ENCODE results near the gene ADCY4.
"Not testable (repeated sequence)": the region's sequence is repeated elsewhere in the genome, so short reads cannot be mapped to it uniquely, and the experiment has no call there.

Gene ADCY4

GRCh38 chr14:24354482-24354825 lies 19.6 kb upstream of the ADCY4 start:
- WGBS, 2 experiments (ENCODE audit: insufficient coverage in 2 of 2), result 80% methylated on average over 1 of the region's 3 CpGs; no CpG with 5 or more reads in 1 of the 2 experiments
- H3K36me3 ChIP-seq (ENCODE audit: control insufficient read depth, insufficient read depth, low read length); H3K27ac ChIP-seq (ENCODE audit: low read depth, low read length, severe bottlenecking); H3K4me3 ChIP-seq (ENCODE audit: extremely low read depth, insufficient read depth, low read length, poor library complexity, severe bottlenecking); H3K4me1 ChIP-seq (ENCODE audit: control insufficient read depth, insufficient read depth, low read length, poor library complexity, severe bottlenecking); H3K9me3 ChIP-seq (ENCODE audit: control insufficient read depth, low read length): not testable (repeated sequence)

GRCh38 chr14:24353559-24354481 lies 18.9 kb upstream of the ADCY4 start:
- WGBS, 2 experiments (ENCODE audit: insufficient coverage in 2 of 2), result 90 to 92% methylated on average over 3 of the region's 5 CpGs
- no peaks in the 10 kb centered on the region for H3K36me3 ChIP-seq (ENCODE audit: control insufficient read depth, insufficient read depth, low read length)
- no peak overlapping the region for H3K4me3 ChIP-seq (ENCODE audit: extremely low read depth, insufficient read depth, low read length, poor library complexity, severe bottlenecking)
- H3K4me1 ChIP-seq (ENCODE audit: control insufficient read depth, insufficient read depth, low read length, poor library complexity, severe bottlenecking), result no peaks in the 10 kb centered on the region
- no peak overlapping the region for H3K27ac ChIP-seq (ENCODE audit: low read depth, low read length, severe bottlenecking)
- no peaks in the 10 kb centered on the region for H3K9me3 ChIP-seq (ENCODE audit: control insufficient read depth, low read length)

GRCh38 chr14:24351517-24351916 lies 16.6 kb upstream of the ADCY4 start:
- Histone ChIP-seq H3K36me3 (ENCODE audit: control insufficient read depth, insufficient read depth, low read length) (no peaks in the 10 kb centered on the region), H3K9me3 (ENCODE audit: control insufficient read depth, low read length) (no peaks in the 10 kb centered on the region), H3K27ac (ENCODE audit: low read depth, low read length, severe bottlenecking) (no peak overlapping the region), H3K4me1 (ENCODE audit: control insufficient read depth, insufficient read depth, low read length, poor library complexity, severe bottlenecking) (no peaks in the 10 kb centered on the region), H3K4me3 (ENCODE audit: extremely low read depth, insufficient read depth, low read length, poor library complexity, severe bottlenecking) (no peak overlapping the region)
- 18 to 30% methylated on average over 3 to 4 of the region's 4 CpGs for WGBS, 2 experiments (ENCODE audit: insufficient coverage in 2 of 2)

GRCh38 chr14:24349742-24350141 lies 14.9 kb upstream of the ADCY4 start:
- no peak overlapping the region for H3K27ac ChIP-seq (ENCODE audit: low read depth, low read length, severe bottlenecking)
- no peaks in the 10 kb centered on the region for H3K36me3 ChIP-seq (ENCODE audit: control insufficient read depth, insufficient read depth, low read length)
- H3K9me3 ChIP-seq (ENCODE audit: control insufficient read depth, low read length), result no peaks in the 10 kb centered on the region
- 57 to 73% methylated on average over 5 of the region's 5 CpGs for WGBS, 2 experiments (ENCODE audit: insufficient coverage in 2 of 2)
- no peaks in the 10 kb centered on the region for H3K4me1 ChIP-seq (ENCODE audit: control insufficient read depth, insufficient read depth, low read length, poor library complexity, severe bottlenecking)
- no peak overlapping the region for H3K4me3 ChIP-seq (ENCODE audit: extremely low read depth, insufficient read depth, low read length, poor library complexity, severe bottlenecking)

- Histone ChIP-seq H3K36me3 (ENCODE audit: control insufficient read depth, insufficient read depth, low read length) (no peaks in the 10 kb centered on the region), H3K27ac (ENCODE audit: low read depth, low read length, severe bottlenecking) (no peak overlapping the region), H3K4me3 (ENCODE audit: extremely low read depth, insufficient read depth, low read length, poor library complexity, severe bottlenecking) (no peak overlapping the region), H3K4me1 (ENCODE audit: control insufficient read depth, insufficient read depth, low read length, poor library complexity, severe bottlenecking) (no peaks in the 10 kb centered on the region), H3K9me3 (ENCODE audit: control insufficient read depth, low read length) (no peaks in the 10 kb centered on the region)
- WGBS, 2 experiments (ENCODE audit: insufficient coverage in 2 of 2), result 94 to 100% methylated on average over 2 of the region's 2 CpGs
These were observed 13.3 kb upstream of the ADCY4 start for GRCh38 chr14:24348186-24348585.

- 50 to 67% methylated on average over 1 of the region's 1 CpG for WGBS, 2 experiments (ENCODE audit: insufficient coverage in 2 of 2)
These were observed 12.3 kb upstream of the ADCY4 start for GRCh38 chr14:24347134-24347533.

GRCh38 chr14:24343795-24344660 lies 9.2 kb upstream of the ADCY4 start:
- no peak overlapping the region for H3K4me3 ChIP-seq (ENCODE audit: extremely low read depth, insufficient read depth, low read length, poor library complexity, severe bottlenecking)
- H3K9me3 ChIP-seq (ENCODE audit: control insufficient read depth, low read length), result no peaks in the 10 kb centered on the region
- no peaks in the 10 kb centered on the region for H3K4me1 ChIP-seq (ENCODE audit: control insufficient read depth, insufficient read depth, low read length, poor library complexity, severe bottlenecking)
- no peaks in the 10 kb centered on the region for H3K36me3 ChIP-seq (ENCODE audit: control insufficient read depth, insufficient read depth, low read length)
- no peak overlapping the region for H3K27ac ChIP-seq (ENCODE audit: low read depth, low read length, severe bottlenecking)
- WGBS, 2 experiments (ENCODE audit: insufficient coverage in 2 of 2), result 78 to 80% methylated on average over 2 to 5 of the region's 7 CpGs

More at GRCh38 chr14:24347134-24347533, 12.3 kb upstream of the ADCY4 start:
- H3K4me3 ChIP-seq (ENCODE audit: extremely low read depth, insufficient read depth, low read length, poor library complexity, severe bottlenecking), result no peak overlapping the region
- H3K4me1 ChIP-seq (ENCODE audit: control insufficient read depth, insufficient read depth, low read length, poor library complexity, severe bottlenecking), result no peaks in the 10 kb centered on the region
- H3K9me3 ChIP-seq (ENCODE audit: control insufficient read depth, low read length), result no peaks in the 10 kb centered on the region
- no peaks in the 10 kb centered on the region for H3K36me3 ChIP-seq (ENCODE audit: control insufficient read depth, insufficient read depth, low read length)
- H3K27ac ChIP-seq (ENCODE audit: low read depth, low read length, severe bottlenecking), result no peak overlapping the region

GRCh38 chr14:24342889-24343288 lies 8.0 kb upstream of the ADCY4 start:
- 100% methylated on average over 1 of the region's 4 CpGs for WGBS, 2 experiments (ENCODE audit: insufficient coverage in 2 of 2)
- Histone ChIP-seq H3K36me3 (ENCODE audit: control insufficient read depth, insufficient read depth, low read length) (no peaks in the 10 kb centered on the region), H3K4me3 (ENCODE audit: extremely low read depth, insufficient read depth, low read length, poor library complexity, severe bottlenecking) (no peak overlapping the region), H3K27ac (ENCODE audit: low read depth, low read length, severe bottlenecking) (no peak overlapping the region), H3K9me3 (ENCODE audit: control insufficient read depth, low read length) (no peaks in the 10 kb centered on the region), H3K4me1 (ENCODE audit: control insufficient read depth, insufficient read depth, low read length, poor library complexity, severe bottlenecking) (no peaks in the 10 kb centered on the region)

- H3K27ac ChIP-seq (ENCODE audit: low read depth, low read length, severe bottlenecking), result no peak overlapping the region
- no peak overlapping the region for H3K4me3 ChIP-seq (ENCODE audit: extremely low read depth, insufficient read depth, low read length, poor library complexity, severe bottlenecking)
- WGBS, 2 experiments (ENCODE audit: insufficient coverage in 2 of 2), result 57 to 100% methylated on average over 1 of the region's 1 CpG
- no peaks in the 10 kb centered on the region for H3K9me3 ChIP-seq (ENCODE audit: control insufficient read depth, low read length)
- H3K4me1 ChIP-seq (ENCODE audit: control insufficient read depth, insufficient read depth, low read length, poor library complexity, severe bottlenecking), result peaks cover 2% of the 10 kb centered on the region
- H3K36me3 ChIP-seq (ENCODE audit: control insufficient read depth, insufficient read depth, low read length), result no peaks in the 10 kb centered on the region
These were observed 5.7 kb upstream of the ADCY4 start for GRCh38 chr14:24340606-24341005.

GRCh38 chr14:24339284-24340151 lies 4.6 kb upstream of the ADCY4 start, which contains the start of gene RIPK3:
RIPK3 (minus strand) TSS chr14:24339991; CDS start chr14:24339826, 165 bp downstream.
- H3K9me3 ChIP-seq (ENCODE audit: control insufficient read depth, low read length), result no peaks in the 10 kb centered on the region
- no peak within 1 kb of the TSS for H3K27ac ChIP-seq (ENCODE audit: low read depth, low read length, severe bottlenecking)
- H3K4me1 ChIP-seq (ENCODE audit: control insufficient read depth, insufficient read depth, low read length, poor library complexity, severe bottlenecking), result peaks cover 5% of the 10 kb centered on the region
- no peaks in the 10 kb centered on the region for H3K36me3 ChIP-seq (ENCODE audit: control insufficient read depth, insufficient read depth, low read length)
- peak within 1 kb of the TSS; percentile 29 for H3K4me3 ChIP-seq (ENCODE audit: extremely low read depth, insufficient read depth, low read length, poor library complexity, severe bottlenecking)
- 14 to 16% methylated on average over 24 to 28 of the region's 51 CpGs for WGBS, 2 experiments (ENCODE audit: insufficient coverage in 2 of 2)

Measured in mesodermal cell (in vitro differentiated cells).